ENCODE data around the gene RFX1. TPM values are rescaled to one million over a fixed set of nuclear protein-coding genes. Genes with fewer than 3 reads are reported as not detected.
"Not testable (repeated sequence)": the region's sequence is repeated elsewhere in the genome, so short reads cannot be mapped to it uniquely, and the experiment has no call there.

Gene RFX1
- total RNA-seq, 1 experiment from 2014 or later = 25.5 TPM

GRCh38 chr19:14039181-14039580 lies 33.1 kb upstream of the RFX1 start:
- intact Hi-C loops (cut with micrococcal nuclease; ENCODE audit: unreplicated experiment) = no loop called here
- Histone ChIP-seq H3F3A (ENCODE audit: insufficient read depth, low read depth) (peaks cover under 1% of the 10 kb centered on the region; the same call in 1 of the 2 replicates), H3K9me2 (ENCODE audit: insufficient read depth) (no peaks in the 10 kb centered on the region), H3K4me3 (no peak overlapping the region), H3K4me1 (replicated peaks; ENCODE audit: insufficient read depth) (no peaks in the 10 kb centered on the region), H2AFZ (no peak overlapping the region), H3K27me3 (ENCODE audit: insufficient read depth, low read depth) (no peaks in the 10 kb centered on the region), H4K20me1 (ENCODE audit: insufficient read depth) (no peaks in the 10 kb centered on the region), H3K36me3 (ENCODE audit: low read depth) (no peaks in the 10 kb centered on the region), H3K9me3 (ENCODE audit: insufficient read depth, low read depth) (no peaks in the 10 kb centered on the region), H3K27ac (no peak overlapping the region), H3K4me2 (no peak overlapping the region), H3K79me2 (ENCODE audit: low read depth) (no peaks in the 10 kb centered on the region)
- ChIA-PET POLR2A (ENCODE audit: unreplicated experiment) (no interaction called here), CTCF (no interaction called here)
- TF ChIP-seq EZH2 (IDR thresholded peaks at IDR 0.05; ENCODE audit: low read depth) (no peak), CTCF (conservative IDR thresholded peaks at IDR 0.05) (no peak)
- BruUV-seq (replicated peaks) = no TSS peak
- no peak for DNase-seq

GRCh38 chr19:14035706-14036105 lies 29.6 kb upstream of the RFX1 start:
- POLR2A ChIA-PET (ENCODE audit: unreplicated experiment) = no interaction called here
- intact Hi-C loops (cut with micrococcal nuclease; ENCODE audit: unreplicated experiment) = no loop called here

GRCh38 chr19:14035159-14035558 lies 29.0 kb upstream of the RFX1 start:
- peaks cover 10% of the 10 kb centered on the region; the same call in 1 of the 2 replicates for H3F3A ChIP-seq (ENCODE audit: insufficient read depth, low read depth)
- H4K20me1 ChIP-seq (ENCODE audit: insufficient read depth); H3K79me2 ChIP-seq (ENCODE audit: low read depth); H2AFZ ChIP-seq; intact Hi-C loops (cut with micrococcal nuclease; ENCODE audit: unreplicated experiment); H3K4me1 ChIP-seq (replicated peaks; ENCODE audit: insufficient read depth); BruUV-seq (replicated peaks); H3K4me3 ChIP-seq; H3K9me3 ChIP-seq (ENCODE audit: insufficient read depth, low read depth); H3K36me3 ChIP-seq (ENCODE audit: low read depth); POLR2A ChIA-PET (ENCODE audit: unreplicated experiment); DNase-seq; H3K4me2 ChIP-seq; H3K27ac ChIP-seq; H3K27me3 ChIP-seq (ENCODE audit: insufficient read depth, low read depth); H3K9me2 ChIP-seq (ENCODE audit: insufficient read depth): not testable (repeated sequence)
- CTCF ChIA-PET = interaction anchor here (0.7 kb wide), 1 partner anchor 81 kb away, joined by 3 read pairs; no protein-coding TSS in a partner anchor

More at GRCh38 chr19:14035706-14036105, 29.6 kb upstream of the RFX1 start:
- Histone ChIP-seq H3K27ac (no peak overlapping the region), H4K20me1 (ENCODE audit: insufficient read depth) (no peaks in the 10 kb centered on the region), H3K9me2 (ENCODE audit: insufficient read depth) (no peaks in the 10 kb centered on the region), H3K27me3 (ENCODE audit: insufficient read depth, low read depth) (no peaks in the 10 kb centered on the region), H3K4me1 (replicated peaks; ENCODE audit: insufficient read depth) (no peaks in the 10 kb centered on the region; the same call in 1 of the 2 replicates), H3K4me3 (no peak overlapping the region), H2AFZ (no peak overlapping the region), H3K9me3 (ENCODE audit: insufficient read depth, low read depth) (no peaks in the 10 kb centered on the region), H3F3A (ENCODE audit: insufficient read depth, low read depth) (peaks cover 5% of the 10 kb centered on the region; the same call in 1 of the 2 replicates), H3K4me2 (no peak overlapping the region), H3K79me2 (ENCODE audit: low read depth) (no peaks in the 10 kb centered on the region), H3K36me3 (ENCODE audit: low read depth) (no peaks in the 10 kb centered on the region)
- CTCF ChIA-PET = interaction anchor here (0.6 kb wide), 1 partner anchor 96 kb away, joined by 9 read pairs; no protein-coding TSS in a partner anchor
- BruUV-seq (replicated peaks) = no TSS peak
- TF ChIP-seq EZH2 (IDR thresholded peaks at IDR 0.05; ENCODE audit: low read depth) (no peak), CTCF (conservative IDR thresholded peaks at IDR 0.05) (no peak)
- DNase-seq = no peak

GRCh38 chr19:14033946-14034345 lies 27.8 kb upstream of the RFX1 start:
- DNase-seq = no peak
- Histone ChIP-seq H3K9me3 (ENCODE audit: insufficient read depth, low read depth) (no peaks in the 10 kb centered on the region), H3K36me3 (ENCODE audit: low read depth) (no peaks in the 10 kb centered on the region), H2AFZ (no peak overlapping the region), H4K20me1 (ENCODE audit: insufficient read depth) (no peaks in the 10 kb centered on the region), H3K4me1 (replicated peaks; ENCODE audit: insufficient read depth) (no peaks in the 10 kb centered on the region; the same call in 1 of the 2 replicates), H3K9me2 (ENCODE audit: insufficient read depth) (no peaks in the 10 kb centered on the region), H3F3A (ENCODE audit: insufficient read depth, low read depth) (peaks cover 14% of the 10 kb centered on the region; the same call in 1 of the 2 replicates), H3K79me2 (ENCODE audit: low read depth) (no peaks in the 10 kb centered on the region), H3K4me2 (no peak overlapping the region), H3K27ac (no peak overlapping the region), H3K4me3 (no peak overlapping the region), H3K27me3 (ENCODE audit: insufficient read depth, low read depth) (no peaks in the 10 kb centered on the region)
- no peak for TF ChIP-seq EZH2 (IDR thresholded peaks at IDR 0.05; ENCODE audit: low read depth)
- no peak for TF ChIP-seq CTCF (conservative IDR thresholded peaks at IDR 0.05)
- ChIA-PET POLR2A (ENCODE audit: unreplicated experiment) (no interaction called here), CTCF (interaction anchor here (0.5 to 0.6 kb wide), 2 partner anchors 46 to 186 kb away, joined by 4 to 6 read pairs; no protein-coding TSS in a partner anchor)
- intact Hi-C loops (cut with micrococcal nuclease; ENCODE audit: unreplicated experiment) = loop anchor here (5.0 kb wide), 1 partner anchor 38 kb away; the partner anchor contains the start of gene MISP3
- BruUV-seq (replicated peaks) = no TSS peak

Data from PC-9 (cell line).